HG02870 (cell line): ENCODE data around the gene ENTPD2.
A peak's percentile ranks its signal among the peaks of the same experiment; 100 is the strongest.

Experiments
- ATAC-seq: cut with Tn5 transposase; IDR thresholded peaks from one replicate; pipeline ENCODE4 v1.9.1; 2021; ENCODE audit warnings: mild to moderate bottlenecking, moderate library complexity; ENCODE audit not compliant: unreplicated experiment

The ENTPD2 gene

GRCh38 chr9:137053944-137054931, at the start of gene ENTPD2:
ENTPD2 (minus strand) TSS chr9:137054061; CDS start chr9:137053997, 64 bp downstream.
- no peak for ATAC-seq

DNA sequence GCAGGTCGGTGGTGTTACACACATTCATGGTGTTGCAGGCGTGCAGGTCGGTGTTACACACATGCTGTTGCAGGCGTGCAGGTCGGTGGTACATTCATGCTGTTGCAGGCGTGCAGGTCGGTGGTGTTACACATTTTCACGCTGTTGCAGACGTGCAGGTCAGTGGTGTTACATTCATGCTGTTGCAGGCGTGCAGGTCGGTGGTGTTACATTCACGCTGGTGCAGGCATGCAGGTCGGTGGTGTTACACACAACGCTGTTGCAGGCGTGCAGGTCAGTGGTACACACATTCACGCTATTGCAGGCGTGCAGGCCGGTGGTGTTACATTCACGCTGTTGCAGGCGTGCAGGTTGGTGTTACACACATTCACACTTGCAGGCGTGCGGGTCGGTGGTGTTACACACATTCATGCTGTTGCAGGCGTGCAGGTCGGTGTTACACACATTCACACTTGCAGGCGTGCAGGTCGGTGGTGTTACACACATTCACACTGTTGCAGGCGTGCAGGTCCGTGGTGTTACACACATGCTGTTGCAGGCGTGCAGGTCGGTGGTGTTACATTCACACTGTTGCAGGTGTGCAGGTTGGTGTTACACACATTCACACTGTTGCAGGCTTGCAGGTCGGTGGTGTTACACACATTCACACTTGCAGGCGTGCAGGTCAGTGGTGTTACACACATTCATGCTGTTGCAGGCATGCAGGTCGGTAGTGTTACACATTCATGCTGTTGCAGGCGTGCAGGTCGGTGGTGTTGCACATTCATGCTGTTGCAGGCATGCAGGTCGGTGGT, 49.5 kb upstream of the ENTPD2 start:
- ATAC-seq = no peak

DNA sequence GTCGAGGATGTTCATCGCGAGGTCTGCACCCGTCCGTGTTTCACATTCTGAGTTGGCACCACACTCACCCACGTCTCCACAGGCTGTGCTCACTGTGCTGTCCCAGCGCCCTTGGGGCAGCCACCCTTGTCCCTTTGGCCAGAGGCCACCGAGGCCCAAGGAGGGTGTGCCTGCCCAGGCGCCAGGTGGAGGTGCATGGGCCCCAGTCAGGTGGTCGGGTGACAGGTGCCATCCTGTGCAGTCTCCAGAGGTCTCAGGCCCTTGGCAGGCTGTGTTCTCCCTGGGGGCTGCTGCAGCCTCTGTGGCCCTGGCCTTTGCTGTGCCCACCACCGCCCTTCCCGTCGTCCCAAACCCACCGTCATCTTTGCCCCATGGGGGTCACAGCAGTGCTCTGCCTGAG, 45.4 kb upstream of the ENTPD2 start:
- ATAC-seq = no peak

- no peak for ATAC-seq
Measured at GRCh38 chr9:137097761-137098462, 44.1 kb upstream of the ENTPD2 start.

DNA sequence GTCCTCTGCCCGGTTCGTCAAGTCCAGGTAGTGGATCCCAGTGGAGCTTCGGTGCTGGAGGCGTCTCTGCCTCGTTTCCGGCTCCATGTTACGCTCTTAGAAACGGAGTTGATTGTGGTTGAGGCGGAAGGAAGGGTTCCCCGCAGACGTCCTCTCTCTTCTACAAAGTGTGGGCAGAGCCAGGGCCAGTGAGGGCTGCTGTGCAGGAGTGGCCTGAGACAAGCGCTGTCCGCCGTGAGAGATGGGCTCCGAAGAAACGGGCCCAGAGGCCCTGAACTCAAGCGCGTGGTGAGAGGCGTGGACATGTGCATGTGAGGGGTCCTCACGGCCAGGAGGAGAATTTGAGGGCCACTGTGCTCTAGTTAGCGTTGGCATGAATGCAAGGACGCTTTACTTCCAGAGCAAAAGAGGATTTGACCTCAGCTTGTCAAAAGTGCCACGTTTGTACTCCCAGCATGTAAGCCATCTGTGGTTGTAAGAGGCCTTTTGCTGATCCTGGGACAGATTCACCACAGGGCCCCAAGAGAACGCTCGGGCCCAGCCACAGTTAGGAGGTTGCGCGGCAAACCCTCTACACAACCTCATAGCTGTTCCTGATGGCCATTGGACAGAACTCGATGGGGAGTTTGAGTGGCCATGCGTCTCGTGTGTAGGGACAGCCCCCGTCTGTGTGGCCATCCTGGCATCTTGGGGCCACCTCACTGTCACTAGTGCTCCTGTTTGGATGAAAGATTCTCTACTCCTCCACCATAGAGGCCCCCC, 43.1 kb upstream of the ENTPD2 start:
- ATAC-seq = no peak

- ATAC-seq = peak; percentile 69
Measured at GRCh38 chr9:137095664-137096517, 42.0 kb upstream of the ENTPD2 start.

DNA sequence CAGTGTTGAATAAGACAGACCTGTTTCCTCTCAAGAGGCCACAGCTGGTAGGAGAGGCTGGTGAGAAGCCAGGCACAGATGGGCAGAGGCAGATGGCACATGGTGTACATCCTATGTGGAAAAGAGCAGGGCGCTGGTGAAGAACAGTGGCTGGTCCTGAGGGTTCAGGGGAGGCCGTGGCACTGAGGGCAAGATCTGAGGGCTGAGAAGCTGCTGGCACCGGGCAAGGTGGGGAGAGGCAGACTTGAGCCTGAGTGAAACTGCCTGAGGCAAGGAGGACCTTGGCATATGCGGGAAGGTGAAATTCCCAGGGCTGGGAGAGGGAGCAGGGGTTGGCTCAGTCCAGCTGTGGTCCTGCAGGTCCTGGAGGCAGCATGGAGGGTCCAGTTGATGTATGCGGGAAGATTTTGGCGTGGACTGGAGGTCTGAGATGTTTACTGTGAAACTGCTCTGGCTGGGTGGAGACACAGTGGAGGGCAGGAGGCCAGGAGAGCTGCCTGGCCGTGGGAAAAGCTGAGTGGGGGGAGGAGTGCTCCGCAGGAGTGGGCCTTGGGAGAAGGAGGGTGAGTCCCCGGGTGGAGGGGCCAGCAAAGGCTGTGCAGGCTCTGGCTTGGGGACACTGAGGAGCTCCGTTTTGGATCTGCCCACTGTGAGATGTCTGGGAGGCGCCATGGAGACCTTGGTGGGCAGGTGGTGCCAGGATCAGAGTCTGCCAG, 35.5 kb upstream of the ENTPD2 start:
- ATAC-seq = no peak

GRCh38 chr9:137088121-137088520, 34.3 kb upstream of the ENTPD2 start:
- no peak for ATAC-seq

GRCh38 chr9:137087409-137087925, 33.6 kb upstream of the ENTPD2 start:
- no peak for ATAC-seq

GRCh38 chr9:137086531-137087408, 32.9 kb upstream of the ENTPD2 start, which contains the start of gene MAN1B1:
MAN1B1 (plus strand) TSS chr9:137086985; CDS start chr9:137087000, 15 bp downstream.
- ATAC-seq = peak; percentile 74

DNA sequence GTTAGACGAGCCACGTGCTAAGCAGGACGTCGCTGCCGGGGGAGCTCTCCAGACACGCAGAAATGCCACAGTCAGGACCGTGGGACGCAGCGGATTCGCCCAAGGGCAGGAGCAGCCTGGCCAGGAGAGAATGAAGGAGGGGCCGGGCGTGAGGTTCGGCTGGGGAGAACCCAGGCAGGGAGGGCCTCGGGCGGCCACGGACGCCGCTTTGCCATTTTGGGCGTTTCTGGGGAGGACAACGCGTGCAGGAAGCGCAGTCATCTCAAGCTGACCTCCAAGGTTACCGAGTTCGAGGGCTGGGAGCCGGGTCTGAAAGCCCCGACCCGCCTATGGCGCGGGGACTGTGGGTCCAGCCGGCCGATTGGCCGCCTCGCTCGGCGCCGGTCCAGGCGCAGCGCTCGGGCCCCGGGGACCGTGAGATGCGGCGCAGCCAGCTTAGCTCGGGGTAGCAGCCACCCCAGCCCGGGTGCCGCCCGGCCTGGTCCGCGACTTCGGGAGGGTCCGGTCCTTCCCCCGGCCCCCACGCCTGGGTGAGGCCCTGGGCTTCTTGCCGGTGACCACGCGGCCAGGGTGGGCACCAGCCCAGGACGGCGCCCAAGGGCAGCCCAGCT, 32.2 kb upstream of the ENTPD2 start:
- ATAC-seq = no peak

GRCh38 chr9:137084526-137084925, 30.7 kb upstream of the ENTPD2 start:
- no peak for ATAC-seq

GRCh38 chr9:137083394-137084004, 29.6 kb upstream of the ENTPD2 start:
- no peak for ATAC-seq

- ATAC-seq = no peak
Measured at GRCh38 chr9:137082925-137083290, 29.0 kb upstream of the ENTPD2 start.

DNA sequence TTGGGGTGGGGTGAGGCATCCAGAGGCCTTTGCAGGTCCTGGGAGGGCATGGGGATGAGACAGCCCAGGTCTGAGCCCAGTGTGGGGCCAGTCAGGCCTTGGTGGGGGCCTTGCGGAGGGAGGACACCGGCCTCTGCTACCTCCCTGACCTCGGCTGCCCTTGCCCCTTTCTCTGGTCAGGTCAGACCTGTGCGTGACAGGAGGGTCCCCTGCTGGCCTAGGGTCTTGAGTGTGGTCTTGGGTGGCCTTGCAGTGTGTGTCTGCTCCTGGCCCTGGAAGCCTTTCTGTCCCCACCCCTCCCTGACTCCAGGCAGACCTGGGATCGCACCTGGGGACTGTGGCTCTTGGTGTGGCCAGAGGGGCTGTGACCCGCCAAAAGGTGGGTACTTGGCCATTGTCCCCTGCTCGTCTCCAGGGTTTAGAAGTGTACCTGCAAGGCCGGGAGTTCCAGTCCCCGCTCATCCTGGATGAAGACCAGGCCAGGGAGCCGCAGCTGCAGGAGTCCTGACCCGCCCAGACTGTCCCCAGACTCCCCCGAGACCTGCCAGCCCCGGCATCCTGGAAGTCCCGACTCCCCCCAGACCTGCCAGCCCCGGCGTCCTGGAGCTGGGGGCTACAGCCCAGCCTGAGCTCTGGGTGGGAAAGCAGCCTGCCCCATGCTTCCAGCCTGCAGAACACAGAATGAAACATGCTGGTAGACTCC, 28.5 kb upstream of the ENTPD2 start:
- no peak for ATAC-seq
